Hepatocyte (in vitro differentiated cells): ENCODE data around the gene ZNHIT1.

Source experiments
- CTCF ChIP-seq: fragments of 200-600 bp; sonication (generic); IDR thresholded peaks from 2 replicates; pipeline ENCODE4 v1.5.1; 2016; ENCODE audit warnings: antibody characterized with exemption, mild to moderate bottlenecking; ENCODE audit not compliant: poor library complexity
- EZH2 ChIP-seq: fragments of 200-600 bp; sonication (generic); IDR thresholded peaks from 2 replicates; pipeline ENCODE4 v1.6.1; 2016; ENCODE audit warnings: antibody characterized with exemption, mild to moderate bottlenecking, borderline replicate concordance

- TF ChIP-seq CTCF (no peak), EZH2 (no peak)
Observed at GRCh38 chr7:101210143-101210542, 7.8 kb upstream of the ZNHIT1 start.
